Fibroblast of peridontal ligament (primary cell): Measurements from ENCODE around the gene PRELP.

ENCODE experiments used
- DNase-seq: peaks from one replicate; pipeline ENCODE4 v3.0.0-alpha.2; 2010; ENCODE audit errors: extremely low read depth

The PRELP gene

DNA sequence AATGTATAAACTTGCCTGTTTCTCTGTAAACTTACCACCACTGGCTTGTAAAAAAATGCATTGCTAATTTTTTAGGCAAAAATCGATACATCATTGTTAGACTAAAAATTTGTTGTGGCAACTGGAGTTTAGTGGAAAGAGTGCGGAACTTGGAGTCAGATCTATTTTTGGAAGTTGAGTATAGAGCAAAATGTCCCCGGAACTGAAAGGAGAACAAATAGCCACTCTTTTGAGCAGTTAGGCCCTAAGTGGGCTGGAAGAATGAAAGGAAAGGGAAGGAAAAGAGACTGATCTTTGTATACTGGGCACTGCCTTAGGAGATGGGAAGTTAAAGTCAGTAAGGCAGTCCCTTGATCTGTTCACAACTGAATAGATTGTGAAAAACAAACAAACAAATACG is 48.5 kb downstream of the PRELP start:
- peak; percentile 58 for DNase-seq

DNA sequence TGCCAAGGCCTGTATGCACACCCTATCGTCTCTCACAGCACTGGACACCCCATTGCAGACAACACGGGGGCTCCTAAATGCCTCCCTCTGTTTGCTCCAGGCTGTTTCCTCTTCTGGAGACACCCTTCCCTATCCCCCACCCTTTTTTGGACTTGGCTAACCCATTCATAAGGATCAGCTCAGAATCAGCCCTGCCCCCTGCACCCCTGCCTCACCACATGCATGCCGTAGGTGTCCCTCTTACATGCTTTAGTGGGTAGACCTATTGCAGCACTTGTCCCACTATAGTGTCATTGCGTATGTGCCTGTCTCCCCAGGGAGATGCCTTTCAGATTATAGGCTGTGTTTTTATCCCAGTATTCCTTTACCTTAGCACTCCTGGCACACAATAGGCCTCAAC is 49.2 kb downstream of the PRELP start:
- no peak for DNase-seq

DNA sequence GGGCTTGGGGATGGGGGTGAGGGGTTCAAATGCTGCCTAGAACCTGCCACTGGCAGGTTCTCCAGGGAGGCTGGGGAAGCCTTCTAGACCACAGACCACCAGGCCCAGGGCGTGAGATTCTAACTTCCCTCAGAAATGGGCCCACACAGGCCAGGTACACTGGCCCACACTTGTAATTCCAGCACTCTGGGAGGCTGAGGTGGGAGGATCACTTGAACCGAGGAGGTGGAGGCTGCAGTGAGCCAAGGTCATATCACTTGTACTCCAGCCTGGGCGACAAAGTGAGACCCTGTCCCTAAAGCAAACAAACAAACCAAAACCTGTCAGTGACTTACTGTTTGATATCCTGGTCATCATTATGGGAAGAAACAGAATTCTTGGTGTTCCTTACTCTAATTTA is 50.1 kb downstream of the PRELP start:
- DNase-seq, result no peak

DNA sequence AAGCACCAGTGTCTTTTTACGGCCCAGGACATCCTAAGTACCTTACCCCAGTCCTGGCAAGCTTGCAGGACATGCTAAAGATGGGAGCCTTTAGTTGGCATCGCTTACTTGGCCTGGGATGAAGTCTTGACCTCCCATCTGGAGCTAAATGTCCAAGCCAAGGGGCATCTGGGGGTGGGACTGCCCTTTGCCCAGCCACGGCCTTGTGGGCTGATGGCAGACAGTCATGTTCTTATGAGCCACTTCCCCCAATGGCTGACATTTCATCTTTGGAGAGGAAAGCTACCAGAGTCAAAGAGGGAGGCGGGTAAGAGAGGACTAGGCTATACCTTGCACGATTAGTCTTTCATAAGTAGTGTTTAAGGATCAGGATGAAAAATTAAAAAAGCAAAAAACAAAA is 50.5 kb downstream of the PRELP start:
- no peak for DNase-seq

DNA sequence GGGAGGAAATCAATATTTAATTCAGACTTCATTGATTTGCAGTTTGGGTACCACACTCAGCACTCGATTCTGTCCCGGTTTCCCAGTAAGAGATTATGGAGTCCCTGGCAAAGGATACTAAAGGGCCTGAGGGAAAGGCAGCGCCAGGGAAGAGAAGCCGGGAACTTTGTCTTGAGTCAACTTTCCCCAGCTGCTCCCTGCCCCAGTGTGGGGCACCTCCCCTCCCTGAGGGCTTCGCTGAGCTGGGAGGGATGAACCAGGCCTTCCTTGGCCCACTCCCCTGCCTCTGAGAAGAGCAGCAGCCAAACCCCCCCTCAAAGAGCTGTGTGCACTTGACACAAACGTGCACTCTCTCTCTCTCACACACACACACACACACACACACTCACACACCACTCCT is 51.0 kb downstream of the PRELP start:
- DNase-seq, result no peak

DNA sequence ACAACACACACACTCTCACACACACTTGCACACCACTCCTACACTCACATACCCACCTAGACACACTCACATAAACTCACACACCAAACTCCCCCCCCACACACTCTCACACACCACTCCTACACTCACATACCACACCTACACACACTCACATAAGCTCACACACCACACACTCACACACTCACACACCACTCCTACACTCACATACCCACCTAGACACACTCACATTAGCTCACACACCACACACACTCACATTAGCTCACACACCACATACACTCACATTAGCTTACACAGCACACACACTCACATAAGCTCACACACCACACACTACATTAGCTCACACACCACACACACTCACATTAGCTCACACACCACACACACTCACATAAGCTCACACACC is 51.4 kb downstream of the PRELP start:
- DNase-seq, result no peak

DNA sequence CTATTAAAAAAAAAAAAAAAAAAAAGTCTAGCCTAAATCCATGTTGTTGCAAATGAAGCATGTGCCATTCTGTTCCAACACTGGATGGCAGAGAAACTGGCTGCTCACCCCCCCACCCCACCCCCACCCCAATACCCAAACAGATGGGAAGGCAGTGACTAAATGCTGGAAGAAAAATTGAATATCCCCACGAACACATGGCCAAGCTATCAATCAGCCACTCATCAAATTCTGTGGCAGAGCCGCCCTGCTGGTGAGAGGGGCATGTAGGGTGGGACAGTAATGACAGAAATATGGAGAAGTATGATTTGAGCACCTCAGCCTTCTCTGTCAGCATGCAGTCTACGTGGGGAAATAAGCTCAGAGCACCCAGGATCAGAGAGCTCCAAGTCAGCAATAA is 52.5 kb downstream of the PRELP start:
- no peak for DNase-seq

DNA sequence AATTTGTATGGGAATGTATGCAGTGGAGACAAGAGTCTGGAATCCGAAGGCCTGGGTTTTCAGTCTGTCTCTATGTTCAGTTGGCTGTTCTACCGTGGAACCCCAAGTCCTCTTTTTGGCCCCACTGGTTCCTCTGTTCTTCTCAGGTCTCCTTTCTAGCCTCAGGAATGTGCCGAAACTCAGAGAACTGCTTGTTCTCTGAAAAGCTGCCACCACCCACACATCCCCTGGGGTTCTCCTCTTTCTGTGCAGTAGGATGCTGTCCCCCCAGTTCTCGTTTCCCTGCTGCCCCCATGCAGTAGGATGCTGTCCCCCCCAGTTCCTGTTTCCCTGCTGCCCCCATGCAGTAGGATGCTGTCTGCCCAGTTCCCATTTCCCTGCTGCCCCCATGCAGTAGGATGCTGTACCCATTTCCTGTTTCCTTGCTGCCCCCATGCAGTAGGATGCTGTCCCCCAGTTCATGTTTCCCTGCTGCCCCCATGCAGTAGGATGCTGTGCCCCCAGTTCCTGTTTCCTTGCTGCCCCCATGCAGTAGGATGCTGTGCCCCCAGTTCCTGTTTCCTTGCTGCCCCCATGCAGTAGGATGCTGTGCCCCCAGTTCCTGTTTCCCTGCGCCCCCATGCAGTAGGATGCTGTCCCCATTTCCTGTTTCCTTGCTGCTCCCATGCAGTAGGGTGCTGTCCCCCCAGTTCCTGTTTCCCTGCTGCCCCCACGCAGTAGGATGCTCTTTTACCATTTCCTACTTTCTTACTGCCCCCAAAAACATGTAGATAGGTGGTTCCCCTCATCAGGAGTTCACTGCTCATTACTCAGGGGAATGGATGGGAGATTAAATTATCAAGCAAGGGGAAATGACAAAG is 53.6 kb downstream of the PRELP start:
- no peak for DNase-seq

DNA sequence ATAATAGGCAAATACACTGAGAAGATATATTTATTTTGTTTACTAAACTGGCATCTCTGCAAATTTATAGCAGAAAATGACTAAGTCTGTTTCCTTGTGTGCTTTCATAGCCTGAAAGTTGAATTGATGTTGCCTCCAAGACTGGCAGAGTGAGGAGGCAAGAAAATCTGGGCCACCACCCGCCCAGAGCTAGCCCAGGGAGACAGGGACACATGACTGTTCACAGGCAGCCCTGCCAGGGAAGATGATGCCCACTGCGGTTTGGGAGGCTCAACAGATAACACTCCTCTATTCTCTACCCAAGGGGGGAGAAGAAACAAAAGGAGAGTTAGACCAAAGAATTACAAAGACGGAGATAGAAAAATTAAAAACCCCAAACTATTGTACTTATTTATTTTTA is 55.5 kb downstream of the PRELP start:
- DNase-seq, result no peak

DNA sequence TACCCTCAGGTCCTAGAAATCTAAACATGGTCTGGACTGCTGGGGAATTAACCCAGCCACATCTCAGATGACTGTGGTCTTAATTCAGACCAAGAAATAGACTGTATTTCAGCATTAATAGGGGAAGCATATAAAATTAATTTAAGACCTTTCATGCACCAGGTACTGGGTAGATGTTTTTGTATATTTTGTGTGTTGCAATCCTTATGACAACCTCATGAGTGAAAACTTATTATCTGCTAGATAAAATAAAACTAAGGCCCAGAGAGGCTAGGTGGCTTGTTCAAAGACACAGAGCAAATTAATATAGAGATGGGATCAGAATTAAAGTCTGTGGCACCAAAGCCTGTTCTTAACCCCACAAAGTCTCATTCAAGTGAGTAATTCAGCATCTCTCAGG is 58.4 kb downstream of the PRELP start:
- DNase-seq, result no peak

DNA sequence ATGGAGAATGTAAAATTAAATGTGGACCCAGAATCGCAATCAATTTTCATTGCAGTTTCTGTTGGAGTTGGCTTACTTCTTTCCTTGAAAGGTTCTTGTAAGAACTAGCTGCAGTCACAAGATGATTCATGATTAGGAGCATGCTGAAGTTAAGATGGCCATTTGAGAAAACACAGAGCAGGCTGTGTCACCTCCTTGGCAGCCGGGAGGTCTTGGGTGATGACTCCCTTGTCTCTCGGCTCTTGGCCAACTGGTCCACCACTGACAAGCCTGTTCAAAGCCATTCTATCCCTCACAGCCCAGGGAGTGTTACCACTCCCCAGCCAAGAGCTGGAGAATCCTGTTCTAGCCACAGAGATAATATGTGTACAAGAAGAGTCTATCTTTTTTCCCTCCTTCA is 58.9 kb downstream of the PRELP start:
- peak; percentile 88 for DNase-seq

DNA sequence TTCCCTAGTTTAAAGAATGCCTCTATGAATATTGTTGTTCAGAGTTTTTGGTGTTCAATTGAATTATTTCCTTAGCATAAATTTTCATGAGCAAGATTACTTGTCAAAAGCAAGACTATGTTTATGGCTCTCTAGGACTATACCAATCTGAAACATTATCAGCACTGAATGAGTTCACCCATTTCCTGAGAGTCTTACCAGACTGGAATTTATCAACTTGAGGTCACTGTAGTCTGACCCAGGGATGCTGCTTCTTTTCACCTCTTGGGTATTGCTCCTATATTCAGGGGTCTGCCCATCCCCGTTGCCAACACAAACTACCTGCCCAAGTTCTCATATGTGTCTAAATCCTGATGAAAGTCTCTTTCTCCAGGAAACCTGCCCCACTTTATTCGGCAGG is 61.0 kb downstream of the PRELP start:
- no peak for DNase-seq

DNA sequence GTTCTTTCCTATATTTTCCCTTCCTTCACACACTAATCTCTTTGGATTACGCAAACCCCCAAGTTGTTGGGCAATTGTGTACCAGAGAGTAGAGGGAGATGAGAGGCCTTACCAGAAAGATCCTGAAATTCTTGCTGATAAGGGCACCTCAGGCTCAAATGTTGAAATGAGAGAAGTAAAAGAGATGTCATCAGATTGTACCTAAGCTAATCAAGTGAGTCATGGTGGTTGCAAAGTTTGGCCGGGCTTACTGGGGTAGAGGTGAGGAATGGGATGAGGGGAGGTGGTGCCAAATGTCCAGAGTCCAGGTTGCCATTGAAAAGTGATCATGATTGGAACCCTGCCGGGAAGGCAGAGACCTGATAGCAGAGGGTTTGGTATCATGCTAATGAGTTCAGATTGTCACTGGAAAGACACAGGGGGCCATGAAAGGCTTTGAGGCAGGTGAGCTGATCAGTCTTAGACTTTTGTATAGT is 61.4 kb downstream of the PRELP start:
- peak; percentile 64 for DNase-seq

DNA sequence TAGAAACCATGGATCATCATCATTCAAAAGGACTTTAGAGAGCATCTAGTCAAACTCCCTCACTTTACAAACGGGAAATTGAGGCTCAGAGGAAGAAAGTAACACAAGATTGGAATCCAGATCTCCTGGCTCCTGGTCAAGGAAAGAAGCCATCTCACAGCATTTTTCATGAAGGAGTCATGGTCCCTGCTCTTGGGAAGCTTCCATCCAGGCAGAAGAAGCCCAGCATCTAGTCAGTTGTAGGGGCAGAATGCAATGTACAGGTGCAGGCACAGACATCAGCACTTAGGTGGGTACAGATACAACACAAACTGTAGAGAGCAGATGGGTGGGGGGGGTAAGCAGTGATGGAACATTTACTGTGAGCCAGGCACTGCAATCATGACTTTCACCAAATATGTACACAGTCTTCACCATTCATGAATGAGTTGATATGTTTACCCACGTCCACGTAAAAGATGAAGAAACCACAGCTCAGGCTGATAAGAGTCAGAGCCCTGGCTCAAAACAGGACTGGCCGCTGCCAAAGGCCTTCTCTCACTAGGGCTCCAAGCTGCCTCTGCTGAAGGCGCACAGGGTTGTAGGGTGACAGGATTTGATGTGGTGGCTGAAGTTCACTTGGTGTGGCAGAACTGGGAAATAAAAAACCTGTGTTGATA is 62.3 kb downstream of the PRELP start:
- peak; percentile 46 for DNase-seq

DNA sequence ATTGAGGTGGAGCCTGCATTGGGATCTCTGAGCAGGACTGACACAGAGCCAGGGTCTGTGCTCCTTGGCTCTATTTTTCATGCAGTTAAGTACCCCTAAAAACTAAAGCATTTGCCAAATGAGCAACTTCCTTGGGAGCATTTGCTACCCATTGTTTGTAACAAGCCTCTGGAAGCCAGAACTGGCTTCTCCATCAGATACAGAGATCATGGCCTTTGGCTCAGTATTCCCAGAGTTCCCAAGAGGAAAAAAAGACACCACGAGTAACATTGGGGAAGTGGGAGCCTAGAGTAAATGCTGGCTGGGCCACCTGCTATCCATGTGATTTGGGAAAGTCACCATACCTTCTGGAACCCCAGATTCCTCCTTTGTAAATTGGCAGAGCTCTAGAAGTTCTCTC is 63.1 kb downstream of the PRELP start:
- no peak for DNase-seq

DNA sequence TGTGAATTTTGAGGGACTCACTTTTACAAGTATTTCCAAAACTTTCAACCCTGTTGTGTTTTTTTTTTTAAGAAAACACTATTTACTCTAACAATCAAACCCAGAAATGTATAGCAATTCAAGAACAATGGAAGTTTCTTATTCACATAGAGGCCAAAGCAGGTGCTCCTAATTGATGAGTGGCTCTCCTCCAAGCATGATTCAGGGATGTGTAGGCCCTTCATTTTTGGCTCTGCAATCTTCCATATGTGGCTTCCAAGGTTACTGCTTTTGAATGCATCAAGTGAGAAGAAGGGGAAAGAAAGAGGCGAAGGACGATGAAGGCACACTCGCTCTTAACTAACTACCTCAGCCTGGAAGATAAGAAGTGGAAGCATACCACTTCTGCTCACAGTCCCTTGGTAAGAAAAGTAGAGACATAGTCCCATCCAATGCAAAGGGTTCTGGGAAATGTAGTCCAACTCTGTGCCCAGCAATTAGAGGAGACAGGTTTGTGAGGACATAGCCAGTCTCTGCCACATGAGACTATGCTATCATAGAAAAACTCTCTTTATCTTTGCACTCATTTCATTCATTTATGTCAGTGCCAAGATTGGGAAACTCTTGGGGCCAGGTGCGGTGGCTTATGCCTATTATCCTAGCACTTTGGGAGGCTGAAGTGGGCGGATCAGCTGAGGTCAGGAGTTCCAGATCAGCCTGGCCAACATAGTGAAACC is 64.4 kb downstream of the PRELP start:
- DNase-seq, result peak; percentile 27
